ENCODE data around the gene CDH13.

DNA sequence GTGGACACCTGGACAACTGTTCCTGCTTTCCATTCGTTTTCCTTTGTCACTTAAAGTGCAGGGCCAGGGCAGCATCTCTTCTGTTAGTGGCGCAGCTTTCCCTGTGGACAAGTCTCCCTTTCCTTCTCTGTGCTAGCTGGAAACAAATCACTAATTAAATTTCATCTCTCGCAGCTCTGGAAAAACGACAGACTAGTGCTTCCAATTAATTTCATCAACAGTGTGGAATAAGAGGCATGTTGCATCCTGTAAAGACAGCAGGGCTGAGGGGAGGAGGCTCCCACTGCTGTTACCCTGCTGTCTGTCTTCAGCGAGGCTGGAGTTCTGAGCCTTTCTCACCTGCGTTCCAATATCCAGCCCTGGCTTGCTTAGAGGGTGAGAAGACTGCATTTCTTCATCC lies 828.9 kb downstream of the CDH13 start:
- TF ChIP-seq, protein P1, sequence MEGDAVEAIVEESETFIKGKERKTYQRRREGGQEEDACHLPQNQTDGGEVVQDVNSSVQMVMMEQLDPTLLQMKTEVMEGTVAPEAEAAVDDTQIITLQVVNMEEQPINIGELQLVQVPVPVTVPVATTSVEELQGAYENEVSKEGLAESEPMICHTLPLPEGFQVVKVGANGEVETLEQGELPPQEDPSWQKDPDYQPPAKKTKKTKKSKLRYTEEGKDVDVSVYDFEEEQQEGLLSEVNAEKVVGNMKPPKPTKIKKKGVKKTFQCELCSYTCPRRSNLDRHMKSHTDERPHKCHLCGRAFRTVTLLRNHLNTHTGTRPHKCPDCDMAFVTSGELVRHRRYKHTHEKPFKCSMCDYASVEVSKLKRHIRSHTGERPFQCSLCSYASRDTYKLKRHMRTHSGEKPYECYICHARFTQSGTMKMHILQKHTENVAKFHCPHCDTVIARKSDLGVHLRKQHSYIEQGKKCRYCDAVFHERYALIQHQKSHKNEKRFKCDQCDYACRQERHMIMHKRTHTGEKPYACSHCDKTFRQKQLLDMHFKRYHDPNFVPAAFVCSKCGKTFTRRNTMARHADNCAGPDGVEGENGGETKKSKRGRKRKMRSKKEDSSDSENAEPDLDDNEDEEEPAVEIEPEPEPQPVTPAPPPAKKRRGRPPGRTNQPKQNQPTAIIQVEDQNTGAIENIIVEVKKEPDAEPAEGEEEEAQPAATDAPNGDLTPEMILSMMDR (IDR thresholded peaks at IDR 0.05), result no peak
- TF ChIP-seq POLR2A (IDR thresholded peaks at IDR 0.05), result no peak

Data from thyroid gland (tissue), 4 donors.